IMR-90 (cell line): ENCODE data around the gene PRMT7.

Experiments
- CEBPB ChIP-seq: IDR thresholded peaks from 2 replicates; pipeline ENCODE4 v1.6.1; 2012; ENCODE audit warnings: low read depth, low read length, improper control_type of control experiment
- ELK1 ChIP-seq: fragments of 150-350 bp; IDR thresholded peaks from 2 replicates; pipeline ENCODE4 v1.6.1; 2016; ENCODE audit warnings: low read depth, mild to moderate bottlenecking, low read length, moderate library complexity, borderline replicate concordance
- FOS ChIP-seq: fragments of 150-350 bp; IDR thresholded peaks from 2 replicates; pipeline ENCODE4 v1.6.1; 2016; ENCODE audit warnings: low read depth, low read length
- MAZ ChIP-seq: IDR thresholded peaks from 2 replicates; pipeline ENCODE4 v1.6.1; 2012; ENCODE audit warnings: low read depth, mild to moderate bottlenecking, low read length, improper control_type of control experiment, moderate library complexity, borderline replicate concordance
- MXI1 ChIP-seq: IDR thresholded peaks from 2 replicates; pipeline ENCODE4 v1.6.1; 2012; ENCODE audit warnings: low read depth, mild to moderate bottlenecking, low read length, moderate library complexity, borderline replicate concordance
- POLR2A ChIP-seq: IDR thresholded peaks from 2 replicates; pipeline ENCODE4 v1.6.1; 2012; ENCODE audit warnings: mild to moderate bottlenecking, low read depth, low read length
- RCOR1 ChIP-seq: IDR thresholded peaks from 2 replicates; pipeline ENCODE4 v1.6.1; 2012; ENCODE audit warnings: mild to moderate bottlenecking, low read length, improper control_type of control experiment; ENCODE audit not compliant: insufficient replicate concordance
- TF ChIP-seq, protein P1 (sequence below): conservative IDR thresholded peaks from 2 replicates; pipeline ENCODE4 v1.5.1; 2012; ENCODE audit warnings: mild to moderate bottlenecking, low read depth, low read length, improper control_type of control experiment
- TF ChIP-seq, protein P2 (sequence below): fragments of 150-350 bp; IDR thresholded peaks from 2 replicates; pipeline ENCODE4 v1.6.1; 2017; ENCODE audit warnings: mild to moderate bottlenecking, antibody characterized with exemption, low read length, low read depth

DNA sequence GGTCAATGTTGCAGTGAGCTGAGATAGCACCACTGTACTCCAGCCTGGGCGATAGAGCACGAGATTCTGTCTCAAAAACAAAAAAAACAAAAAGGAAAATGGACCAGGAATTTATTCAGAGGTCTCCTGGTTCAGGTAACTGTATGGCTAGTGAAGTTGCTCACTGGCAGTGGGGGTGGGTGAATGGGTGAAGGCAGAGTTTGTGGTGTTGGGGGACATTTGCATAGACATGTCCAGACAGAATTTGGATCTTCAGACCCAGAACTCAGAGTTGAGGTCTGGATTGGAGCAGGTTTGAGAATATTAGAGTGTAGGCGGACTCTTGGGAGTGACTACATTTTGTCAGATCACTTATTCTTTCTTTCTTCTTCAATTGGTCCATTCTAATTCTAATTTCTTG is 82.5 kb downstream of the PRMT7 start:
- TF ChIP-seq CEBPB = no peak
- no peak for TF ChIP-seq POLR2A
- TF ChIP-seq, protein P1, sequence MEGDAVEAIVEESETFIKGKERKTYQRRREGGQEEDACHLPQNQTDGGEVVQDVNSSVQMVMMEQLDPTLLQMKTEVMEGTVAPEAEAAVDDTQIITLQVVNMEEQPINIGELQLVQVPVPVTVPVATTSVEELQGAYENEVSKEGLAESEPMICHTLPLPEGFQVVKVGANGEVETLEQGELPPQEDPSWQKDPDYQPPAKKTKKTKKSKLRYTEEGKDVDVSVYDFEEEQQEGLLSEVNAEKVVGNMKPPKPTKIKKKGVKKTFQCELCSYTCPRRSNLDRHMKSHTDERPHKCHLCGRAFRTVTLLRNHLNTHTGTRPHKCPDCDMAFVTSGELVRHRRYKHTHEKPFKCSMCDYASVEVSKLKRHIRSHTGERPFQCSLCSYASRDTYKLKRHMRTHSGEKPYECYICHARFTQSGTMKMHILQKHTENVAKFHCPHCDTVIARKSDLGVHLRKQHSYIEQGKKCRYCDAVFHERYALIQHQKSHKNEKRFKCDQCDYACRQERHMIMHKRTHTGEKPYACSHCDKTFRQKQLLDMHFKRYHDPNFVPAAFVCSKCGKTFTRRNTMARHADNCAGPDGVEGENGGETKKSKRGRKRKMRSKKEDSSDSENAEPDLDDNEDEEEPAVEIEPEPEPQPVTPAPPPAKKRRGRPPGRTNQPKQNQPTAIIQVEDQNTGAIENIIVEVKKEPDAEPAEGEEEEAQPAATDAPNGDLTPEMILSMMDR = no peak
- TF ChIP-seq FOS = no peak
- TF ChIP-seq, protein P2, sequence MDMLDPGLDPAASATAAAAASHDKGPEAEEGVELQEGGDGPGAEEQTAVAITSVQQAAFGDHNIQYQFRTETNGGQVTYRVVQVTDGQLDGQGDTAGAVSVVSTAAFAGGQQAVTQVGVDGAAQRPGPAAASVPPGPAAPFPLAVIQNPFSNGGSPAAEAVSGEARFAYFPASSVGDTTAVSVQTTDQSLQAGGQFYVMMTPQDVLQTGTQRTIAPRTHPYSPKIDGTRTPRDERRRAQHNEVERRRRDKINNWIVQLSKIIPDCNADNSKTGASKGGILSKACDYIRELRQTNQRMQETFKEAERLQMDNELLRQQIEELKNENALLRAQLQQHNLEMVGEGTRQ = no peak
- no peak for TF ChIP-seq ELK1
- TF ChIP-seq MXI1 = no peak
- no peak for TF ChIP-seq MAZ
- no peak for TF ChIP-seq RCOR1
